LNCaP clone FGC (cell line): ENCODE measurements around the gene ZMIZ1.

Source experiments
- DNase-seq: peaks from one replicate; pipeline ENCODE4 v3.0.0-alpha.2; 2011; ENCODE audit warnings: low read depth
- H3K4me3 ChIP-seq: 2 replicates; pipeline ENCODE4 v1.5.1; 2011; ENCODE audit warnings: mild to moderate bottlenecking, low read depth, low read length, control low read depth
- CTCF ChIP-seq: IDR thresholded peaks from 2 replicates; pipeline ENCODE4 v1.5.1; 2012; ENCODE audit warnings: mild to moderate bottlenecking; ENCODE audit not compliant: control insufficient read depth, insufficient read depth; ENCODE audit errors: extremely low read depth

ZMIZ1 gene

GRCh38 chr10:79129361-79129997 lies 60.7 kb downstream of the ZMIZ1 start:
- no peak for TF ChIP-seq CTCF
- no peak overlapping the region for H3K4me3 ChIP-seq
- no peak for DNase-seq

DNA sequence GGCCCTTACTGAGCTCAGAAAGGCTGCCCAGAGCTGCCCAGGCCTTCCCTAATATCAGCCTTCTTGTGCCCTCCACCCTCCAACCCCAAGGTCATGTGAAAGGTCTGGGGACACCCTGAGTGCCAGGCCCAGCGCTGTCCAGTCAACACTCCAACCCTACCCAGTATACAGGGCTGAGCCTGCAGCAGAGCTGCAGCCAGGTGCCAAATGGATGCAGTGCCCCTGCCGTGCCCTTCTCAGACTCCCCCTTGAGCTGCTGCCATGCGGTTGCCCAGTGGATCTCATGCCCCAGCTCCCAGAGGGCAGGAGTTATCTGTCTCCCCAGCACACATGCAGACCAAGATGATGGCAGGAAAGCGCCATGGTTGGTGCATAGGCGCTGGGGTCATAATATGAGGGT lies 61.5 kb downstream of the ZMIZ1 start:
- no peak overlapping the region for H3K4me3 ChIP-seq
- DNase-seq = no peak
- no peak for TF ChIP-seq CTCF

- no peak for TF ChIP-seq CTCF
- no peak for DNase-seq
- no peak overlapping the region for H3K4me3 ChIP-seq
Observed at GRCh38 chr10:79130846-79131245, 62.1 kb downstream of the ZMIZ1 start.

DNA sequence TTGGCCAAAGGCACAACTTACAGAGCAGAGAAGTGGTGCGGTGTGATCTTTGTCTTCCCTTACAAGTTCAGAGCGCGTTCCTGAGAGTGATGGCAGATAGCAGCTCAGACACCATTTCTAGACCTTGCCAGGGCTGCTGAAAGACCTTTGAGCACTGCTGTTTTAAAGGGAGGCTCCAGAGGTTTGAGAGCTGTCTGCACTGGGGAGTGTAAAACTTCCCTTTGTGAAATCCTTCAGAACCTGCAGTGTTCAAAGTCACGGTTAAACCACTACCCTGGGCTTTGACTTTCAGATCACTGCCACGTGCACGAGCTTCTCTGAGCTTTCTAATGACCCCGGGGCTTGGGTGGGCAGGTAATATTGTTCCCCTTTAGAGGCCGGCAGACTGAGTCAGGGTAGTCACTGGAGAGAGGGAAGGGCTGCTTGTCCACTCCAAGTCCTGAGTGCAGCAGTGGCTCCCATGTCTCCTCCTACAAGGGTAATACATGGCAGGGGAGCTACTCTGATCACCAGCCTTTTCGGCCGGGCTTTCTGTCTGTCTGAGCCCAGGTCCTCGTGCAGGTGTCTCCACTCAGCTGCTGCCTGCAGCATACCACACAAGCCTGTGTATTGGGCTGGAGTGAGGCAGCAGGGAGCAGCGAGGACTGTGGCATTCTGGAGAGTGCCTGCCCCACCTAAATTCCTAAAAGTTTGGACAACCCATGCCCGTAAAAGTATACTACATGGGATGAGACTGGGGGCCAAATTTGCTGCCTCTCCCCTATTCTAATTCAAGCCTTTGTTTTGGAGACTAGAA lies 63.3 kb downstream of the ZMIZ1 start:
- TF ChIP-seq CTCF = no peak
- no peak for DNase-seq
- H3K4me3 ChIP-seq = no peak overlapping the region

DNA sequence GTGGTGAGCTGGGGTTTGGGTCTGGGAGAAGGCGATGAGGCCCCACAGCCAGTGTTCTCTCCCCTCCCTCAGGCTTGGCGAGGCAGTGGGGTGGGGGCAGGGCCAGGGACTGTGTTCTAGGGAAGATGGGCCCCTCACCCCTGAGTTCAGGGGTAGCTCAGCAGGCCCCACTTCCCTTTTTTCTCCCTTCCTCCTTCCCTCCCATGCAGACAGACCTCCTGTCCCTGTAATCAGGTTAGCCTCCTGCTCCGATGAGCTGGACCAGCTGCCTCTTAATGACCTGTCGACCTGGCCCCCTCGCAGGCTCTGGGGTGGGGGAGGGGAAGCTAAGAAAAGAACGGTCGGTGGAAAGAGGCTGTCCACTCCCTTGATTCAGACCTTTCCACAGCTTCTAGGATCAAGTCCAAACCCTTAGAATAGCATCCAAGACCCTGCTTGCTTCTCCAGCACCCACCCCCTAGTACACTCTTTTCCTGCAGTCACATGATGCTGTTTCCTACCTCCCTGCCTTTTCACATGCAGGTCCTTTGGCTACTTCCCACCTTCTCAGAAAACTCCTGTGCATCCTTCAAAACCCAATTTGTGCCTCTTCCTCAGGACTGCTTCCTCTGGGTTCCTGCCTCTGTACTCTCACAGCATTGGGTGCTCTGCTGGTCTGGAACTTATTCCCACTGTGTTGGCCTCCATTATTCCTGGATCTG lies 64.1 kb downstream of the ZMIZ1 start:
- DNase-seq = no peak
- H3K4me3 ChIP-seq = no peak overlapping the region
- TF ChIP-seq CTCF = no peak

DNA sequence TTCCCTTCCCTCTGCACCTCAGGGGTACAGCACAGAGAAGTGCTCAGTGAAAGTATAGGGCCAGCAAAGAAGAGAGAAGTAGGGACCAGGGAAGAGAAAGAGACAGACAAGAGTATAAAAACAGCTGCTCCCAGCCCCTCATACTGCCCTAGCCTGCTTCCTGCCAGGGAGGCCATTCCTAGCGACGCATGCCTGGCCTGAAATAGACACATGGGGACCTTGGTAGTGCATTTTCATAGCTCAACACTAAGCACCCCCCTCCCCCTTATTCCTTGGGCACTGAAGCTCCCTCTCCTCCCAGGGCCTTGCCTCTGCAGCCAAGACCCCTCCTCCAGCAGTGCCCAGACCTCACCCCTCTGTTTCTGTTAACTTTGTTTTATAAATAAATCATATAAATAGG lies 64.7 kb downstream of the ZMIZ1 start:
- DNase-seq = no peak
- TF ChIP-seq CTCF = no peak
- no peak overlapping the region for H3K4me3 ChIP-seq
